ENCODE measurements around the gene PSMB11.

DNA sequence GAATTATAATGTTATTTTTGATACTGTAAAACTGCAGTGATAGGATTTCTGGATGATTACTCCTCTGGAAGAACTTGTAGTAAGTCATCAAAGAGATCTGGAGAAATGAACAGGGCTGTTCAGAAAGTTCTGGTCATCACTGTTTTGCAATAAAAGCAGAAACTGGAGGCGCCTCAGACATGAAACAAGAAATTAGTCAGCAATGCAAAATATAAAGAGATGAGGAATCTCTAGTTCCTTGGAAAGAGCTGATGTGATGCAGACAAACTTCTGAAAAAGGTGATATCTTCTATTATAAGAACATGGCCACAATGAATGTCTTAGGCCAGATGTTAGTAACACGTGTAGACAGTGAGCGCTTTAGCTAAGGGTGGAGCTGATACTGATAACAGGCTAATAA, 43.4 kb downstream of the PSMB11 start:
- TF ChIP-seq CTCF (IDR thresholded peaks at IDR 0.05) (no peak), POLR2A (IDR thresholded peaks at IDR 0.05) (no peak)
